K562 (cell line): ENCODE results near the gene NRN1L. TPM values are rescaled to one million over a fixed set of nuclear protein-coding genes. Genes with fewer than 3 reads are reported as not detected.

Experiments used
- ATAC-seq: fragments of 200-7000 bp; cut with Tn5 transposase; 3 replicates; pipeline ENCODE4 v1.9.1; 2020; ENCODE audit warnings: moderate library complexity
- BruUV-seq: library from RNA; stranded (reverse); fragments of 400-500 nt; replicated peaks from 2 replicates; lab custom pipeline; 2021; lab: Mats Ljungman, UMichigan
- CTCF ChIA-PET: fragments of 300-600 bp; formaldehyde crosslinking; extraction: SDS; loops from one replicate; lab custom pipeline; 2021; ENCODE audit warnings: low intra/inter-chr PET ratio; lab: Yijun Ruan, JAX
- POLR2A ChIA-PET: fragments of 300-600, 350-650 bp; sonication (Branson Sonifier 250); formaldehyde crosslinking; extraction: SDS; loops from one replicate; lab custom pipeline; 2021; ENCODE audit warnings: antibody characterized with exemption, inconsistent platforms; lab: Yijun Ruan, JAX
- DNase-seq, 4 experiments: peaks; one replicate each; pipeline versions ENCODE4 v3.0.0 to v3.0.0-alpha.2; 2011 to 2018; ENCODE audit warnings: low spot score in 3 of 4, mixed read lengths in 3 of 4; ENCODE audit errors: extremely low read depth in 1 of 4
- FAIRE-seq: peaks from 2 replicates; lab custom pipeline; 2011; peaks lifted over from hg19 to GRCh38; lab: Jason Lieb, UNC
- H2AFZ ChIP-seq: 2 replicates; pipeline ENCODE4 v1.6.0; 2011; ENCODE audit warnings: low read depth, low read length, control low read depth, inconsistent platforms
- H3K27ac ChIP-seq: fragments of 200-600 bp; 3 replicates; pipeline ENCODE4 v1.8.0; 2011; ENCODE audit warnings: low read depth, mild to moderate bottlenecking, control low read depth, inconsistent platforms, low read length, moderate library complexity, mixed read lengths; ENCODE audit errors: extremely low read depth
- H3K27me3 ChIP-seq, 2 experiments: fragments of 300-600 bp in 1 of 2; 2 replicates in 1 of 2; 3 replicates in 1 of 2; pipeline versions ENCODE4 v1.6.0 to v1.8.0; 2011; ENCODE audit warnings: inconsistent platforms in 2 of 2, low read length in 2 of 2, mild to moderate bottlenecking in 1 of 2, mixed read lengths in 1 of 2, moderate library complexity in 1 of 2; ENCODE audit not compliant: control insufficient read depth in 2 of 2, insufficient read depth in 2 of 2
- H3K36me3 ChIP-seq: fragments of 300-600 bp; 3 replicates; pipeline ENCODE4 v1.8.0; 2011; ENCODE audit warnings: mild to moderate bottlenecking, low read length, inconsistent platforms; ENCODE audit not compliant: control insufficient read depth, insufficient read depth
- H3K4me1 ChIP-seq, 2 experiments: fragments of 200-600 bp in 1 of 2; replicated peaks in 1 of 2; 2 replicates in 1 of 2; 3 replicates in 1 of 2; pipeline versions ENCODE4 v1.5.1 to v1.8.0; 2011; ENCODE audit warnings: inconsistent platforms in 2 of 2, low read length in 2 of 2, mild to moderate bottlenecking in 1 of 2, mixed read lengths in 1 of 2, moderate library complexity in 1 of 2; ENCODE audit not compliant: control insufficient read depth in 2 of 2, insufficient read depth in 2 of 2
- H3K4me2 ChIP-seq: 2 replicates; pipeline ENCODE4 v1.6.1; 2011; ENCODE audit warnings: low read length, control low read depth, inconsistent platforms, mixed read lengths; ENCODE audit not compliant: insufficient read depth
- H3K4me3 ChIP-seq: fragments of 200-600 bp; sonication (generic), shearing (Covaris generic); 2 replicates; pipeline ENCODE4 v1.5.1; 2016; ENCODE audit warnings: control low read depth, inconsistent platforms
- H3K79me2 ChIP-seq: fragments of 200-600 bp; 3 replicates; pipeline ENCODE4 v1.8.0; 2011; ENCODE audit warnings: low read length, inconsistent platforms; ENCODE audit not compliant: control insufficient read depth, insufficient read depth
- H3K9ac ChIP-seq, 2 experiments: 2 replicates each; pipeline versions ENCODE4 v1.6.0 to v1.6.1; 2011; ENCODE audit warnings: low read depth in 2 of 2, low read length in 2 of 2, control low read depth in 1 of 2, inconsistent platforms in 1 of 2, mild to moderate bottlenecking in 1 of 2, mixed read lengths in 1 of 2; ENCODE audit not compliant: insufficient read depth in 1 of 2
- H3K9me1 ChIP-seq: one replicate; pipeline ENCODE4 v1.6.0; 2011; ENCODE audit warnings: inconsistent platforms, mild to moderate bottlenecking, low read length, moderate library complexity; ENCODE audit not compliant: control insufficient read depth, insufficient read depth
- H3K9me3 ChIP-seq: replicated peaks from 2 replicates; pipeline ENCODE4 v1.5.1; 2011; ENCODE audit warnings: low read depth, low read length, inconsistent platforms; ENCODE audit not compliant: control insufficient read depth, insufficient read depth
- H4K20me1 ChIP-seq: replicated peaks from 2 replicates; pipeline ENCODE4 v1.6.1; 2011; ENCODE audit warnings: low read length, inconsistent platforms, mixed read lengths; ENCODE audit not compliant: control insufficient read depth, insufficient read depth
- KAT7 ChIP-seq: sonication (generic); formaldehyde crosslinking; IDR thresholded peaks from 2 replicates; pipeline ENCODE4 v1.8.0; 2022; ENCODE audit warnings: missing genetic modification reagents, mild to moderate bottlenecking, borderline replicate concordance
- KDM1A ChIP-seq, 2 experiments: fragments of 450-650 bp; IDR thresholded peaks; 2 replicates each; pipeline ENCODE4 v1.6.1; 2016; ENCODE audit warnings: mild to moderate bottlenecking in 2 of 2
- PHF21A ChIP-seq: fragments of 450-650 bp; IDR thresholded peaks from 2 replicates; pipeline ENCODE4 v1.6.1; 2017; ENCODE audit warnings: low read depth, borderline replicate concordance
- PML ChIP-seq: IDR thresholded peaks from 2 replicates; pipeline ENCODE4 v1.6.1; 2012; ENCODE audit warnings: low read length, inconsistent platforms
- WGBS: fragments of 100-300 bp; shearing (Covaris generic); methylation state at CpG from one replicate; pipeline ENCODE4 v1.1.6; 2016; ENCODE audit warnings: low coverage, mixed read lengths; ENCODE audit not compliant: insufficient coverage; ENCODE audit errors: missing lambda C conversion rate; 5-methylcytosine and 5-hydroxymethylcytosine counted together
- in situ Hi-C: fragments of 300-500 bp; cut with MboI; formaldehyde crosslinking; loops from 4 replicates; pipeline ENCODE4 v1.15.0; 2018; ENCODE audit warnings: inconsistent platforms, mixed read lengths
- intact Hi-C: fragments of 100-400 bp; cut with micrococcal nuclease; formaldehyde crosslinking; loops from 2 replicates; pipeline ENCODE4 v1.14.2; 2022
- polyA plus RNA-seq, 8 experiments: library from polyadenylated mRNA; depleted of rRNA in 4 of 8; stranded (reverse) in 5 of 8; unstranded in 3 of 8; fragments of >200 nt; fragmentation: Nextera tagmentation in 2 of 8; fragmentation: Illumina TruSeq in 1 of 8; extraction: Ambion mirVana in 2 of 8; extraction: Trizol in 1 of 8; gene quantifications; 2 replicates each; pipeline versions ENCODE4 v1.2.1 to v1.2.3, GENCODE V29; 2011 to 2014; ENCODE audit warnings: inconsistent platforms in 1 of 8, missing spikeins in 1 of 8
- total RNA-seq, 7 experiments: library from RNA; depleted of rRNA in 6 of 7; stranded (reverse); fragments of >200 nt in 6 of 7; fragmentation: Illumina TruSeq in 2 of 7; extraction: Trizol in 2 of 7; gene quantifications; 2 replicates each; pipeline versions ENCODE4 v1.2.1 to v1.2.3, GENCODE V29; 2011 to 2021; ENCODE audit warnings: low replicate concordance in 1 of 7
- TF ChIP-seq, protein P1 (sequence below): fragments of 250-450 bp; sonication (Bioruptor Pico); IDR thresholded peaks from 2 replicates; pipeline ENCODE4 v1.8.0; 2022; ENCODE audit warnings: inconsistent platforms

NRN1L gene
- total and polyA plus RNA-seq, 9 of the 15 experiments (the other 6 are each of a cell fraction or from before 2014, with no cell fraction given) = 0.22 to 0.86 (median 0.61) TPM; not detected in 5

GRCh38 chr16:67846063-67846319 lies 38.7 kb upstream of the NRN1L start:
- Histone ChIP-seq H3K4me2 (peak overlapping the region; percentile 84), H3K9me3 (no peaks in the 10 kb centered on the region), H3K27me3 (no peaks in the 10 kb centered on the region), H3K27ac (peak overlapping the region; percentile 77), H3K4me3 (peak overlapping the region; percentile 99), H3K36me3 (peaks cover 28% of the 10 kb centered on the region), H2AFZ (peak overlapping the region; percentile 81), H4K20me1 (no peaks in the 10 kb centered on the region; the same call in 1 of the 2 replicates), H3K9me1 (peaks cover 5% of the 10 kb centered on the region), H3K4me1 (peaks cover 34 to 57% of the 10 kb centered on the region in 2 experiments), H3K79me2 (peaks cover 80% of the 10 kb centered on the region), H3K9ac (peak overlapping the region; percentile 94)
- ATAC-seq = no peak
- FAIRE-seq = no peak
- 0 out of 2 replicates have a peak, but pooled peaks have one; percentile 83 for TF ChIP-seq KAT7 (CRISPR knock-in tag)
- no peak for TF ChIP-seq PML
- TF ChIP-seq, protein P1, sequence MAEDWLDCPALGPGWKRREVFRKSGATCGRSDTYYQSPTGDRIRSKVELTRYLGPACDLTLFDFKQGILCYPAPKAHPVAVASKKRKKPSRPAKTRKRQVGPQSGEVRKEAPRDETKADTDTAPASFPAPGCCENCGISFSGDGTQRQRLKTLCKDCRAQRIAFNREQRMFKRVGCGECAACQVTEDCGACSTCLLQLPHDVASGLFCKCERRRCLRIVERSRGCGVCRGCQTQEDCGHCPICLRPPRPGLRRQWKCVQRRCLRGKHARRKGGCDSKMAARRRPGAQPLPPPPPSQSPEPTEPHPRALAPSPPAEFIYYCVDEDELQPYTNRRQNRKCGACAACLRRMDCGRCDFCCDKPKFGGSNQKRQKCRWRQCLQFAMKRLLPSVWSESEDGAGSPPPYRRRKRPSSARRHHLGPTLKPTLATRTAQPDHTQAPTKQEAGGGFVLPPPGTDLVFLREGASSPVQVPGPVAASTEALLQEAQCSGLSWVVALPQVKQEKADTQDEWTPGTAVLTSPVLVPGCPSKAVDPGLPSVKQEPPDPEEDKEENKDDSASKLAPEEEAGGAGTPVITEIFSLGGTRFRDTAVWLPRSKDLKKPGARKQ = 0 out of 2 replicates have a peak, but pooled peaks have one; percentile 16
- peak in 1 of 2 experiments; percentile 50; a peak in 1 of 4 replicates for TF ChIP-seq KDM1A (IDR thresholded peaks at IDR 0.05)
- TF ChIP-seq PHF21A = peak; percentile 86
- WGBS = 9% methylated on average over 2 of the region's 2 CpGs
- DNase-seq = no peak
- in situ Hi-C loops (no loop called here), intact Hi-C loops (loop anchor here (2.0 kb wide), 1 partner anchor 47 kb away; the partner anchor contains the start of gene PSKH1)
- POLR2A ChIA-PET = interaction anchor here (0.6 to 2.7 kb wide), 11 partner anchors 9 to 383 kb away, joined by 3 to 10 read pairs (median 4); partner anchors contain the start of gene PARD6A
- CTCF ChIA-PET = no interaction called here
- TSS peak; percentile 64 for BruUV-seq
